TTC549 (cell line): ENCODE data around the gene KCNB1.
"Not testable (repeated sequence)": the region's sequence is repeated elsewhere in the genome, so short reads cannot be mapped to it uniquely, and the experiment has no call there.

Experiments used
- FAIRE-seq: peaks from 2 replicates; lab custom pipeline; 2012; peaks lifted over from hg19 to GRCh38; lab: Jason Lieb, UNC

KCNB1 gene

DNA sequence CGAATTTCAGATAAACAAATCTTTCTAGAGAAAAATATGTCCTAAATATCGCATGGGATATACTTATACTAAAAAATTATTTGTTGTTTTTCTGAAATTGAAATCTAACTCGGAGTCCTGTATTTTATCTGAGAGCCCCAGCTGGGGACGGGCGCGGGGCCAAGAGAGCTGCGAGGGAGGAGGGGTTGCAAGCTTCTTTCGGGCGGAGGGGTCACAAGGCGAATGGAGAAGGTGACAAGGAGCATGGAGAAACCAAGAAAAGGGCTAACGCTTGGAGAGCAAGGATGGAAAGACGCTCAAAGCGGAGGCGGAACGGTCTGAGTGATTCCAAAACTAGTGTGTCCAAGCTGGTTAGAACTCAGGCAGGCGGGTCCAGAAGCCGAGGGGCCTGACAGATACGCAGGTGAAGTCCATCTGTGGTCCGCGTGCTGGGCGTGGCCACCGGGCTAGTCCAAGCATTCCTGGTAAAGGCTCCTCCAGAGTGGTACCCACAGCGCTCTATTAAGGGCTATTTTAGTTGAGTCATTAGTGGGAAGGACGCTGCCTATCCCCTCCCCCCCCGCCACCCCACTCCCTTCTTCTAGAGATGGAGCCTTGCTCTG, 163.2 kb downstream of the KCNB1 start:
- no peak for FAIRE-seq

- no peak for FAIRE-seq
Measured at GRCh38 chr20:49318430-49319207, 163.8 kb downstream of the KCNB1 start.

- FAIRE-seq, result no peak
Measured at GRCh38 chr20:49318091-49318429, 164.4 kb downstream of the KCNB1 start.

GRCh38 chr20:49316704-49317103, 165.8 kb downstream of the KCNB1 start:
- FAIRE-seq, result no peak

DNA sequence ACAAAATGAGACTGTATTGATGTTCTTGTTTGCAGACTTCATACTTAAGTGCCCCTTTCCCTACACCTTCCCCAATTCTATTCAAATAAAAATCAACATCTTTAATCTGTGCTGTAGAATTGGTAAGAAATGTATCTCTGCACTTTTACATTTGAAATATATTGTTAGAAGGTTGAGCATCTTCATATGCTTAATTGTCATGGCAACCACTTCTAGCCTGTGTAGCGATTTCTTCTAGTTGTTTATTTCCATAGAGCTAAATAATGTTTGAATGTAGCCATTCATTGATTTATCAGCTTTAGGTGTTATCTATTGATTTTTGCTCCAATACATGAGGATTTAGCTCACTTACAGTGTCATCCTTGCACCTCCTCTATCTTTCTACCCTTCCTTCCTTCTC, 166.9 kb downstream of the KCNB1 start:
- FAIRE-seq, result no peak

DNA sequence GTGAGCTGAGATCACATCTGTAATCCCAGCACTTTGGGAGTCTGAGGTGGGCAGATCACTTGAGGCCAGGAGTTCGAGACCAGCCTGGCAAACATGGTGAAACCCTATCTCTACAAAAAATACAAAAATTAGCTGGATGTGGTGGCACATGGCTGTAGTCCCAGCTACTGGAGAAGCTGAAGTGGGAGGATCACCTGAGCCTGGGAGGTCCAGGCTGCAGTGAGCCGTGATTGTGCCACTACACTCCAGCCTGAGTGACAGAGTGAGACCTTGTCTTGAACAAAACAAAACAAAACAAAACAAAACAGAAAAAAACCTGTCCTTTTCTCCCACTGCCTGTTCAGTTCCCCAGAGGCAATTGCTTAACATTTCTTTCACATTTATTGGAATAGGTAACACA, 168.4 kb downstream of the KCNB1 start:
- not testable (repeated sequence) for FAIRE-seq
